Suprapubic skin (tissue), 3 donors: ENCODE measurements around the gene ADAM8.

Experiments
- EP300 ChIP-seq: sonication (generic); formaldehyde crosslinking; IDR thresholded peaks from one replicate; pipeline ENCODE4 v1.6.1; 2017; ENCODE audit warnings: antibody characterized with exemption
- POLR2A ChIP-seq, 2 donors: fragments of 450-650 bp; IDR thresholded peaks; one replicate each; pipeline ENCODE4 v1.6.1; 2017; ENCODE audit warnings: antibody characterized with exemption in 2 of 2, mild to moderate bottlenecking in 2 of 2, moderate library complexity in 2 of 2
- TF ChIP-seq, protein P1 (sequence below), 2 donors: fragments of 200-600 bp in 1 of 2; fragments of 450-650 bp in 1 of 2; sonication (generic) in 1 of 2; IDR thresholded peaks; one replicate each; pipeline ENCODE4 v1.5.1; 2016 to 2019; ENCODE audit warnings: antibody characterized with exemption in 2 of 2, mild to moderate bottlenecking in 1 of 2, moderate library complexity in 1 of 2

DNA sequence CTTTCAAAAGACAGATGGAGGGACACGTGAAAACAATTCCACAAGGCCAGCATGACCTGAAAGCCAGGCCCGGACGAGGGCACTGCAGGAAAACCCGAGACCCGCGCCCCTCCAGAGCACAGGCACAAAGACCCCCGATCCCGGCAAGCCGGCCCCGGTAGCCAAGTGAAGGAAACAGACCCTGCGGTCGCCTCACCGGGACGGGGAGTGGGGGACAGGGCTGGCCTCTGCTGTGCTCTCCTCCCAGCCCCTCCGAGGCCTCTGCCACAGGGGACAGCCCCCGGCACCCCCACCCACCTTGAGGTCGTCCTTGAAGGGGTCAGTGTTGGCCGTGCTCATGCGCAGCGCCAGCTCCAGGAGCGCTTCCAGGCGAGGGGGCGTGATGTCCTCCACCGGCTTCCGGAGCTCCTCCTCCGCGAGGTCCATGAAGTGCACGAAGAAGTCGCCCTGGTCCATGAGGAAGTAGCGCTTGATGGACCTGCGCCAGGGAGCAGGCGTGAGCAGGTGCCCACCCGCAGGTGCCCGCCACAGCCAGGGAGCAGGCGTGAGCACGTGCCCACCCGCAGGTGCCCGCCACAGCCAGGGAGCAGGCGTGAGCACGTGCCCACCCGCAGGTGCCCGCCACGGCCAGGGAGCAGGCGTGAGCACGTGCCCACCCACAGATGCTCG lies 11.3 kb upstream of the ADAM8 start:
- TF ChIP-seq POLR2A (IDR thresholded peaks at IDR 0.05) (no peak), EP300 (no peak)
- TF ChIP-seq, protein P1, sequence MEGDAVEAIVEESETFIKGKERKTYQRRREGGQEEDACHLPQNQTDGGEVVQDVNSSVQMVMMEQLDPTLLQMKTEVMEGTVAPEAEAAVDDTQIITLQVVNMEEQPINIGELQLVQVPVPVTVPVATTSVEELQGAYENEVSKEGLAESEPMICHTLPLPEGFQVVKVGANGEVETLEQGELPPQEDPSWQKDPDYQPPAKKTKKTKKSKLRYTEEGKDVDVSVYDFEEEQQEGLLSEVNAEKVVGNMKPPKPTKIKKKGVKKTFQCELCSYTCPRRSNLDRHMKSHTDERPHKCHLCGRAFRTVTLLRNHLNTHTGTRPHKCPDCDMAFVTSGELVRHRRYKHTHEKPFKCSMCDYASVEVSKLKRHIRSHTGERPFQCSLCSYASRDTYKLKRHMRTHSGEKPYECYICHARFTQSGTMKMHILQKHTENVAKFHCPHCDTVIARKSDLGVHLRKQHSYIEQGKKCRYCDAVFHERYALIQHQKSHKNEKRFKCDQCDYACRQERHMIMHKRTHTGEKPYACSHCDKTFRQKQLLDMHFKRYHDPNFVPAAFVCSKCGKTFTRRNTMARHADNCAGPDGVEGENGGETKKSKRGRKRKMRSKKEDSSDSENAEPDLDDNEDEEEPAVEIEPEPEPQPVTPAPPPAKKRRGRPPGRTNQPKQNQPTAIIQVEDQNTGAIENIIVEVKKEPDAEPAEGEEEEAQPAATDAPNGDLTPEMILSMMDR (IDR thresholded peaks at IDR 0.05) = no peak
